HG02970 (cell line): ENCODE data around the gene PSMD13.
A peak's percentile ranks its signal among the peaks of the same experiment; 100 is the strongest.
"Not testable (repeated sequence)": the region's sequence is repeated elsewhere in the genome, so short reads cannot be mapped to it uniquely, and the experiment has no call there.

ENCODE experiments used
- ATAC-seq: cut with Tn5 transposase; IDR thresholded peaks from one replicate; pipeline ENCODE4 v1.9.1; 2021; ENCODE audit warnings: mild to moderate bottlenecking, moderate library complexity, moderate number of reproducible peaks; ENCODE audit not compliant: unreplicated experiment, low FRiP score

PSMD13 gene

GRCh38 chr11:216081-216974 lies 20.4 kb upstream of the PSMD13 start:
- ATAC-seq, result no peak

- no peak for ATAC-seq
These were observed 19.1 kb upstream of the PSMD13 start for GRCh38 chr11:217704-218103.

GRCh38 chr11:218815-219593 lies 17.8 kb upstream of the PSMD13 start:
- no peak for ATAC-seq

GRCh38 chr11:220641-221215 lies 16.0 kb upstream of the PSMD13 start:
- ATAC-seq, result not testable (repeated sequence)

- ATAC-seq, result no peak
These were observed 15.2 kb upstream of the PSMD13 start for GRCh38 chr11:221539-221938.

- ATAC-seq, result no peak
These were observed 14.6 kb upstream of the PSMD13 start for GRCh38 chr11:221998-222789.

- ATAC-seq, result no peak
These were observed 13.6 kb upstream of the PSMD13 start for GRCh38 chr11:223026-223789.

GRCh38 chr11:223884-224283 lies 12.9 kb upstream of the PSMD13 start:
- no peak for ATAC-seq

- ATAC-seq, result no peak
These were observed 12.4 kb upstream of the PSMD13 start for GRCh38 chr11:224424-224823.

GRCh38 chr11:225734-226453 lies 10.9 kb upstream of the PSMD13 start:
- ATAC-seq, result no peak

GRCh38 chr11:227824-228379 lies 8.9 kb upstream of the PSMD13 start:
- no peak for ATAC-seq

- no peak for ATAC-seq
These were observed 6.3 kb upstream of the PSMD13 start for GRCh38 chr11:230431-230830.

- ATAC-seq, result no peak
These were observed 3.8 kb upstream of the PSMD13 start for GRCh38 chr11:232783-233565.

GRCh38 chr11:235180-235579 lies 1.6 kb upstream of the PSMD13 start:
- no peak for ATAC-seq

- ATAC-seq, result no peak
These were observed 1.2 kb upstream of the PSMD13 start for GRCh38 chr11:235609-235996.

GRCh38 chr11:235997-236773 lies 591 bp upstream of the PSMD13 start, which contains the start of gene SIRT3:
Gene SIRT3 (minus strand): TSS chr11:236342. CDS start chr11:236328, 14 bp downstream.
- peak; percentile 75 for ATAC-seq

- not testable (repeated sequence) for ATAC-seq
These were observed 1.6 kb downstream of the PSMD13 start for GRCh38 chr11:238346-238745.
